Measurements from ENCODE around the gene CD9.
"Not testable (repeated sequence)": the region's sequence is repeated elsewhere in the genome, so short reads cannot be mapped to it uniquely, and the experiment has no call there.

The CD9 gene

DNA sequence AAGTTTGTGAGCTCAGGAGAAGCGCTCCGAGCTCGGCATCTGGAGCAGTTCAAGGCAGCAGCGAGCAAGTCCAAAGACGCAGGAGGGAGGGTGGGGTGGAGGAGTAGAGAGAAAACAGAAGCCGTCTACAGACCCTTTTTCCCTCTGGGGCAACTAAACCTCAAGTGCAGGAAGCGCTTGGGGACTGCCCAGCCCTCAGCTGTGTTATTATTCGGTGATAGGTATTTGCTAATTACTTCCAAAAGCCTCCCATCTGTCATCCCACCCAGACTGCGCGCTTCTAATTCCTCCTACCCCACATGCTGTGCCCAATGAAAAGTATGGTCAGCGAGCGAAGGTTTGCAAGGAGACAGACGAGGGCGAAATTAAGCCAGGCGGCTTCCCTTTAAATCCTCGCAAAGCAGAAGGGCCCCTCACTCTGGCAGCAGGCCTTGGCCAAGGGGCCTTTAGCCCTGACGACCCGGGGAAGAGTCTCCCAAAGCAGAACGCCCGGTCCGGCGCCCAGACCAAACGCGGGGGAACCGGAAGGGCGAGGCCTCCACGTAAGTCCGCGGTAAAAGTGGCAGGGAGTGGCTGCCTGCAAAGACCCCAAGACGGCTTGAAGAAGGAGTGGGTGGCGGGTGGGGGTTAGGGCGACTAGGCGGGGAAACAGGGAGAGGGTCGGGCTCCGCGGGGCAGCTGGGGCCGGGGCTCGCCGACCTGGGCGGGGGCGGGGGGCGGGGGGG is 507 bp upstream of the CD9 start:
- DNase-seq: no peak

DNA sequence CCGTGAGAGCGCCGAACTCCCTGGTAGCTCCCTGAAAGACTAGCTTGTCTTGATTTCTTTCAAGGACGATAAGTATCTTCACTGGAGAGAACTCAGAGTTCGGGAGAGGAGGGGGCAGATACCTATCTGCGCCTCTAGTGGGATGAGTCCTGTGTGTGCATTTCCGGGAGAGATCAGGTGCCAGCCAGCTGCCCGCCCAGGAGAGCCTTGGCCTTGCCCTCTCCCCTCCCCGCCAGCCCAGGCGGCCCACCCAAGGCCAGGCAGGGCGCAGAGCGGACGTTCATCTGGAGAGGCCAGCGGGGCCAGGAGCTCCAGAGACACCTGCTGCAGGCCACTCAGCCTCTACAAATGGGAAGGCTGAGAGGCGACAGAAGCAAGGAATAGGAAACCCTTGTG is 1.0 kb downstream of the CD9 start:
- DNase-seq: peak; percentile 60 to 87 (median 65)

DNA sequence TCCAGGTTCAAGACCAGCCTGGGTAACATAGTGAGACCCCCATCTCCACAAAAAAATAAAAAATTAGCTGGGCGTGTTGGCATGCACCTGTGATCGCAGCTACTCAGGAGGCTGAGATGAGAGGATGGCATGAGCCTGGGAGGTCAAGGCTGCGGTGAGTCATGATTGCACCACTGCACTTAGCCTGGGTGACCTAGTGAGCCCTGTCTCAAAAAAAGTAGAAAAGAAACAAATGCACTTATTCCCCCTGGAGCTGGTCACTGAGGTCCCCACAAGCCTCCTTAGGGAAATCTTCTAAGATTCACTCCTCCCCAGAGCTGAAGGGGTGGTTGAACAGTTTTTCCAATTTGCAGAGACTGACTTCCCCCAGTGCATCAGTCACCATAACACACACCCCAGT is 1.6 kb downstream of the CD9 start:
- no peak for DNase-seq

DNA sequence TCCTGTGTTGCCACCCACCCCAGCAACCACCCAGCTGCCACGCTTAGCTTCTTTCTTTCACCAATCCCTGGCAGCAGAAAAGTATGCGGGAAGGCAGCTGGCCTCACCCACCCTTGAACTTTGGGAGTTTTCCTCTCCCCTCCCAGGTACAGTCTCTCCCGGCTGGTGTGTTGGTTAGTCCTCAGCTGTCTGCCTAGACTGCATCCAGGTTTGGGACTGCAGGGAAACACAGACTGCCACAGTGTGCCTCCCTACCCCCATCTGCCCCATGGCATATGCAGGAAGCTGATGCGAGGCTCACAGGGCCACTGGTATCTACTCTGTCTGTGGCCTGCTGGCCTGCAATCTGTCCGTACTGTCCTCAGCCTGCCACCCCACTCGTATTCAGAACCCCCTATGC is 2.1 kb downstream of the CD9 start:
- DNase-seq: no peak

DNA sequence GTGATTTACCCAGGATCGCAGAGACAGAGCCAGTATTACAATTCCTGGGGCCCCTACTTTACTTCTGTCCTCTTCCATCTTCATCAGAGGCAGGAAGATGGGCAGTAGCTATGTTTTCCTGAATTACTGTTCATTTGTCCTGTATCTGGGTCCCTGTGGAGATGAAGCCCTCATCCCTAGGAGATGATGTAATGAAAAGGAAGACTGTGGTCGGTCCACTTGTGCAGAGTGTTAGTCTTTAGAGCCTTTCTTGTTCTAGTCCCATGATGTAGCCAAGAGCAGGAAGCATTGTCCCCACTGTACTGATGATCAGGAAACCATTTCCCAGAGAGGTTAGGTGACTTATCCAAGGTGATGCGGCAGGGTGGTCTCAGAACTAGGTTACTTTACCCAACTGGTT is 2.6 kb downstream of the CD9 start:
- no peak for DNase-seq

DNA sequence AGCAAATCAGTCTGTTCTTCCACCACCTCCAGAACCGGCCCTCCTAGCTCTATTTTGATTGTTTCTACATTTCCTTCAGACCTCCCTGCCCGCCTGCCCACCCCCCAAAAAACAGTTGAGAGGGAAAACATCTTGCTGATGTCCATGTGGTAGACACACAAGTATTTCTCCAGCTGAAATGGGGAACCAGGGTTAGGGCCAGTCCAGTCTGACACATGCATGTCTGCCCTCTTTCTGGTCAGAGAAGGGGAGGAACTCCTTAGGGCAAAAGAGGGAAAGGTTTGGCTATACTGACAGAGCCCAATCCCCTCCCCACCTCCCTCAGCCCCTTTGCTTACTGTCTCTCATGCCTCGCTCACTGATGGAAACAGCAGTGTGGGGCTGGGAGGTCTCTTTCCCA is 3.4 kb downstream of the CD9 start:
- no peak for DNase-seq

DNA sequence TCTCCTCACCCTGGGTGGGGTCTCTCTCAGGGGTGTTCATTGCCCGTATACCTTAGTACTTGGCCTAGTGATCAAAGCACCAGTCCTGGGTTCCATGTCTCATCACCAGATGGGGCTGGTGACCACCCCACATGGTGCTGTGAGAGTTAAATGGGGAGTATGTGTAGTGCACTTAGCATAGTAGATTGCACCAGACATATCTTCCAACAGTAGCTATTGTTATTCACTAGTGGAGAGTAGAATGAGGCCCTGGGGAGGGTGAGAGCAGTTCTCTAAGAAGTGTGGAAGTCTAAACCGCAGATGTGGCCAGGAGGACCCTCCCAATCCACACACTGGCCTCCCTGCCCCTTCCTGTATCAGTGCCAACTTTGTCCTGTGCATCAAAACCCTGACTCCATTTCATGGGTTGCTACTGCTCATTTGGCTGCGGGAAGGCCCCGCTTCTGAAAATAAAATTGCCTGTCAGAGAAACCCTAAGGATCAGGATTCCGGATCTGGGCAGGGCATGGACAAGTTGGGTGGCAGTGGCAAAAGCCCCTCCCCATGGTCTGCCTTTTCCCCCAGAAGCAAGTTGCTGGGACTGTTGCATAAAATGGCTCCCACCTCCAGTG is 4.4 kb downstream of the CD9 start:
- no peak for DNase-seq

DNA sequence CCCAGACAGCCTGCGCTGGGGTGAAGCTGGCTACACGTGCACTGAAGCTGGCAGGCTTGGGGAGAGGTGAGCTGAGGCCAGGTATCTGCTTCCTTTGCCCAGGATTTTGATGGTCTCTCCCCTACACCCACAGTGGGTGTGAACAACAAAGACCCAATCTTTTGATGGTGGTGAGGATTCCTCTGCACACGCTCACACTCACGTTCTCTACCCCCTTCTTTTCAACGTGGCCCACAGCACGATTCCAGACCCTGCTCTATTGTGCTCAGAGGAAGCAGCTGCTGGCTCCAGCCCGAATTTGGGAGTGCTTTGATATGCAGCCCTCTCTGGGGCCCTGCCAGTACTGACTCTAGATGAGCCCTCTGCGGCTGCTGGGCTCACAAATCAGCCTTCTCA is 4.9 kb downstream of the CD9 start:
- no peak for DNase-seq

DNA sequence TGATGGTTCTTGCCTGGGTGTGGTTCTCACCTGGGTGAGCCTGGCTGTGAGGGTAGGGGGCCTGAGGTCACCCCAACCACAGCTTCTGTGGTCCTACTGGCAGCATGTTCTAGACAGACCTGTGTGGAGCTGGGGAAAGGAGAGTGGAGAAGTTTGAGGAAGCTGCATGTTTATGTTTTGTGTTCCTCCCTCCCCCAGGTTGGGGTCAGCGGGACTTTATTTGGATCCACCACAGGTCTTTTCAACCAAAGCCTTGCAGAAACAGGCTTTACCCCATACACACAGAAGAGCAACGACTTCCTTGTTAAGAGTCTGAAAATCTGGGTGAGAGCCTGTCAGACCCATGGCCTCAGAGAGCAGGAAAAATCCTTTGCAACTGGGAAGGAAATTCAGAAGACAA is 5.6 kb downstream of the CD9 start:
- no peak for DNase-seq

DNA sequence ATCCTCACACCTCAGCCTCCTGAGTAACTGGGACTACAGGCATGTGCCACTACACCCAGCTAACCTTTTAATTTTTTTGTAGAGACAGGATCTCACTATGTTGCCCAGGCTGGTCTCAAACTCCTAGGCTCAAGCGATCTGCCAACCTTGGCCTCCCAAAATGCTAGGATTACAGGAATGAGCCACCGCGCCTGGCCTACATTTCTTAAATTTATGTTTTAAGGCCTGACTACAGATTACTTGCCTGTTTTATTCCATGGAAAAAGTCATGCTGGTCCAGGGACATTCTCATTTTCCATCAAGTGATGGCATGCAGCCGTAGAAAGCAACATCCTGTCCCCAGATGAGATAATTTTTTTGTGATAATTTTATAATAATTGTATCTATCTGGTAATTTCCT is 6.1 kb downstream of the CD9 start:
- DNase-seq: no peak

DNA sequence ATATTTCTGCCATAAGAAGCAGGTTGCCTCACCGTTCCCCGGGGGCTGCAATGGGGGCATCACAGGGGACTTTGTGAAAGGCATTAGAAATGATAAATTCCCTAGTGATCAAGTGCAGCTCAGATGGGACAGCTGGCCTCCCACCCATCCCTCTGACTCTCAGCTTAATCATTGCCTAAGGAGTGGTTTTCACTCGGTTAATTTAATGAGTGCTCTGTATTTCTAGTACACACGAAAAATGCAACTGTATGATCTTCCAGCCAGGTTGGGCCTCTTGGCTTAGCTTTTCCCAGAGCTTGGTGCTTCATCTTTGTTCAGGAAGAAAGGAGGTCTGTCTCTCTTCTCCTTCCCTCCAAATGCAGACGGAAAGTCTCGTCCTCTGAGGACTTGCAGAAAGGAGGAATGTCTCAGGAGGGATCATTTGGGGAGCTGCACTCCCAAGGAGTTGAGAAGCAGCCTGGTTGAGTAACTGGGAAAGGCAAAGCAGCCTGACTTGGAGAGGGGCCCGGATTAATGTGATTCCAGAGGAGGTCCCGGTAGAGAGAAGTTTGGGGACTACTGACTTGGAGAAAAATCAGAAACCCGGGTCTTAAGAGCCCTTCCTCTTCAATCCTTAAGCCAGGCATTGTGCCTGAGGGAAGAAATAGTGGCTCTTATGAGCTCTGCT is 7.2 kb downstream of the CD9 start:
- no peak for DNase-seq

DNA sequence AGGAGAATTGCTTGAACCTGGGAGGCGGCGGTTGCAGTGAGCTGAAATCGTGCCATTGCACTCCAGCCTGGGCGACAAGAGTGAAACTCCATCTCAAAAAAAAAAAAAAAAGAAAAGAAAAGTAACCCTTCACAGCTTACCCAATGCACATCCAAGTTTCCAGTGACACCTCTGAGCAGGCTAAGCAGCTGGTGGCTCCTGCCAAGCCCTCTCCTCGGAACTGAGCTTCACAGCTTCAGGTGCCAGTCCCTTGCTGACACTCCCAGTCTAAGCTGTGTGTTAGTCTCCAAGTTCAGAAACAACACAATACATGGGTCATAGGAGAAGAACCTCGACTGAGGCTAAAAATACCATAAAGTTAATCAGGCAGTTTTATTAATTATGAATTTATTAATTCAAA is 7.9 kb downstream of the CD9 start:
- DNase-seq: no peak

DNA sequence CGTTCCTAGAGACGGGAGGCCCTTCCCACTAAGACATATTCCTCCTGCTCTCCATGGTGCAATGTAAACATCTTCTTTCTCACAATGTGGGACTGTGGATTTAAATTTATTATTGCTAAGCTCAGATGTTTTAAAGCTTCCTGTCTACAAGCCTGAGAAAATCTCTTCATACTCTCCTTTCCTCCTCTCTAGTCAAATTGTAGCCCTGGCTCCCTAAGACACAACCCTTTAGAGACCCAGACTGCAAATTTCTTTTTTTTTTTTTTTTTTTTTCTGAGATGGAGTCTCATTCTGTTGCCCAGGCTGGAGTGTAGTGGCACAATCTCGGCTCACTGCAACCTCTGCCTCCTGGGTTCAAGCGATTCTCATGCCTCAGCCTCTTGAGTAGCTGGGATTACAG is 9.2 kb downstream of the CD9 start:
- not testable (repeated sequence) for DNase-seq

DNA sequence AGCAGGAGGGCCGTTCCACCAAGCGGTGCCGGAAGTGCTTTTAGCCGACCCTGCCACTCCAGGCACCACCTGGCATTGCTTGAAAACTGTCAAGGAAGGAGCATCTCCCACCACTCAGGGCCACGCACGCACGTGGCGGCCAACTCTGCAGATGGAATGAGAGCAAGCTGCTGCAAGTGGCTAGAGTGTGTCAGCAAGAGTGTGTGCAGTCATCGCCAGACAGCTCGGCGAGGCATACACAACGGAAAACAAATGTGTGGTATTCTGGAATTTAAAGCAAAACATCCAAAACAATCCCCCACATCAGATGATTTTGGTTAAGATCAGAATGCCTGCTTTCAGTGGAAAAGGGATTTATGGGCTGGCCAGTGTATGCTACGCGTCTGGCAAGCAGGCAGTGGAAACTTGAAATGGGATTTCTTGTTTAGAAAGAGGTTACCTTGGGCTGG is 11.2 kb downstream of the CD9 start:
- DNase-seq: no peak

DNA sequence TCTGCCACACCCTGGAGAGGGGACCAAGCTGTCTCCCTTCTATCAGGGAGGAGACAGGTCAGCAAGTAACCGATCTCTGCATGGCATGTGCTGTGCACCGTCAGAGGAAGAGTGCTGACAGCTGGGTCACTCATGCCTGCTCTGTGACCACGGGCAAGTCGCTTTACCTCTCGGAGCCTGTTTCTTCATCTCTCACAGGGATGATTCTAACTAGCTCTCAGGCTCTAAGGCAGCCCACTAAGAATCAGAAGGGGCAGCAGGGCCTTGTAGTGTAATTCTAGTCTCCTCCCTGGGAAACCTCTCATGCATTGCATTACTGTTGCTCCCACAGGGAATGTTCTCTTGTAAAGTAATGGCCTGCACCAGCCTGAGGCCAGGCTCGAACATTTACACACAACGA is 11.9 kb downstream of the CD9 start:
- DNase-seq: no peak

DNA sequence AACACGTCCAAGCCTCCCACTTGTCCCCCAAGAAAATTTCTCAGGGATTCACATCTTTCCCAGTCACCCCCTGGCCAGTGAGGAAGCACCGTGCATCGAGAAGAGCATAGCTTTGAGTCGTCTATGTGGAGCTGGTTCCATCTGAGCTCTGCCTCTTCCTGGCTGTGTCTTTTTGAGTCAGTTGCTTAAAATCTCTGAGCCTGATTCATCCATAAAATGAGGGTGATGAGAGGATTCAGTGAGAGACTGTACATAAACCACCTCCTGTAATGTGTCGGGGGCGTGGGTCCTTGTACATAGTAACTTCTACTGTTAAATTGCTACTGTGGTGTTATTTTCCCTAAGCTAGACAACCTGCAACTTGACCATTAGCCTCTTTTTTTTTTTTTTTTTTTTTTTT is 13.8 kb downstream of the CD9 start:
- no peak for DNase-seq

DNA sequence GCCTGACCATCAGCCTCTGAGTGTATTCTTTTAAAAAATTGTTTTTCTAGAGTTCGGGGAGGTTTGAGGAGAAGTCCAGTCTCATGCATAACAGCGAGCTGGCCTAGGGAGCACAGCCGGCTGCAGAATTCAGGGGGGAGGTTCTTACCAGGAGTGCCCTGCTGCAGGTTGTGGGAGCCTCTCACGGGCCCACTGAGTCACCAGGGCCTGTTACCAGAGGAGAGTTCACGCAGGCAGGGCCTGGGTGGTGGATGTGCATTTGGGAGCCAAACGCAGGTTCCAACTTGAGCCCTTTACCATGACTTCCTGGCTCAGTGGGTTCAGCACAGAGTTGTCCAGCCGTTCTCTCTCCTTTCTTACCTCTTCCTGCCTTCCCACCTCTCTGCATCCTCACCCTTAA is 14.4 kb downstream of the CD9 start:
- DNase-seq: no peak

DNA sequence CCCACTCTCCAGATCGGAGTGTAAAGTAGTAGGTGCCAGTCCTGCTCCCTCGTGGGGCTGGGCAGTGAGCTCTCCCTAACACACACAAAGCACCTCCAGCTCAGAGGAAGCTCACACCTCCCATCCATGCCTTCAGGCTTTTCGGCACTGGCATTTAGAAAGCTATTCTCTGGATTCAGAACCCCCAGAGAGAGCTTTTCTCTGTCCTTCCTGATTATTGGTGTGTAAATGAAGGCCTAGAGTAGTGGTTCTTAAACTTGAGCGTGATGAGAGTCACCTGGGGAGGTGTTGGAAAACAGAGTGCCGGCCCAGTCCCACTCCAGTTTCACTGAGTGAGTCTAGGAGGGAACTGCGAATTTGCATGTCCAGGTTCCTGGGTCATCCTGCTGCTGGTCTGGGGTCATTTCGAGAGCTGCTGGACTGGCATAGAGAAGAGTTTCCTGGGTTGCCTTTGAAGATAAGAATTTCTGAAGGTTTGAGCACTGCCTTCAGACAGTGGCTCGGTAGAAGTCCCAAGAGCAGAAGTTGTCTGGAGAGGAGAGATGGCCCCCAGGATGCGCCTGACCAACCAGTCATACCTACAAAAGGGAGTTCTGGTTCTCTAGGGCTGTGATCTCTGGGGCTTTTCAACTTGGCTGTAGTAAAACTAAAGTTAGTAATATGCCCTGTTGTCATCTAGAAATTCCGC is 15.1 kb downstream of the CD9 start:
- DNase-seq: no peak

DNA sequence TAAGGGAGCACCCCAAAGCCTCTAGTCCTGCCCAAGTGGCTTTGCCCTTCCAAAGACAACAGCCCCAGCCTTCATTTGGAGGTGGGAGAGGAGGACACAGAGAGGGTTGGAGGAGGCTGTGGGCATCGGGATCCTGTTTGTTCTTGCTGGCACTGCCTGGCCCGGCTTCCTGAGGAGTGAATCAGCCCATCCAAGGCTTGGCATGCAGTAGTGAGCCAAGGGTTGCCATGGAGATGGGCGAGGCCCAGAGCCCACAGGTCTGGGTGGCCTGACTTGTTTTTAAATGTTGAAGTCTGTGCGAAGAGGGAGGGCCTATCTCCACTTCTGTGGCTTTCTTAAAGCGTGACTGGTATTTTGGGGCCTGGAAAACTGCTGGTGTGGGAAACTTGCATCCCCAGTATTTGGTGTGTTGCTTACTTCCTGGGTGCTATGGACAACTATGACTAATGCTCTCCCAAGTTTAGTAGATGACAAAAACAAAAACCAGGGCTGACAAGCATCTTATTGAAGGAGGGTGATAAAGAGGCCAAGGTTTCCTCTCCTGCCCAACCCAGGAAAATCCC is 15.8 kb downstream of the CD9 start:
- DNase-seq: peak in 1 of 3 experiments; percentile 23

DNA sequence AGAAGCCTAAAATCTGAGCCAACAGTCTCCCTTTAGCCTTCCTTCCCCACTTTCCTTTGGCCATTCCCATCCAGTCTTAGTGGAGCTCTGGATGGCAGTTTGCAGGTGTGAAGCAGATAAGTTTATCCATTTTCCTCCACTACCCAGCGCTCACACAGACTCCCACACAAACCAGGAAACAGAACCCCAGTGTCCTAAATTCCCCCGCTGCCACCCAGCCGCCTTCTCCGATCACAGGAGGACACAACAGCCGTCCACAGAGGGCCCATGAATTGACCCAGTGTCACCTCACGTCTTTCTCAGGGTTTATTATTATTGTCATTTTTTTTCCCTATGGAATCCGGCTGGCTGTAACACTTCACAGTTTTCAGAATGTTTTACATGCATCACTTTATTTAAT is 16.4 kb downstream of the CD9 start:
- DNase-seq: no peak

DNA sequence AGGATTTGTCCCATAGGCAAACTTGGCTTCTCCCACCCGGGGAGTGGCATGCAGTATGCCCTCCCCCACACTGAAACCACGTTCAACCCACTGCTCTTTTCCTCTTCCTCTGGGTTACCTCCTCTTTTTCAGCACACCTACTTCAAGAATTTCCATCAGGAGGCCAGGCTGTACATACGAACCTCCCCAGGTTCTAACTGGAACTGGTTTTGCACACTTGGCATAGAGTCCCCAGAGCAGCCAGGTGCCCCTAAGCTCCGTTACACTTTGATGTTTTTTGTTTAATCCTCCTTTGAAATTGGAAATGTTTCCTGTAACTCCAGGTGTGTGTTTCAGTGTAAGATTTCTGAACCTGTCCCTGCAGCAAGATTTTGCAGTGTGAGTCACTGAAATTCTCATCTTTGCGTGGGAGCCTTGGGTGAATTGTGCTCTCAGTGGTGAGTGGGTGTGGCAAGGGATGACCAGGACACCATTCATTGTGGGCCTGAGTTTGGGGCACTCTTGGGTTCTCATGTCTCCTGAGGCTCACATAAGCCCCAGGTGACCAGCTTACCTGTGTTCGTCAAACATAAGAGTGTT is 18.2 kb downstream of the CD9 start:
- DNase-seq: no peak

DNA sequence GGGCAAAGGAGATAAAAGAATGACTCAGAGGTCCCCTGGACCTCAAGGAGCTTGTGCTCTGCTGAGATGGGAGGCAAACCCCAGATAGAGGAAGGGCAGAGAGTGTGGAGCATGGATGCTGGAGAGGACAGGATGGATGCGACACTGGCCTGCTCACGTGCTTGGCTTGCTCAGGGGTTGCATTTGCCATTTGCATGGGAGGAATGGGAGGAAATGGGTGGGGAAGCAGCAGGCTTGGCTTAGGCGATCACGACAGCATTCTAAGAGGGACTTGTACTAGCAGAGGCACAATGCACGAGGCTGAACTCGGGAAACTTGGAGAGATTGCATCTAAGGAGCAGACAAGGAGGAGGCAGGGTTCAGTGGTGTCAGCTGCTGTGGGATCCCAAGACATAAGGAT is 19.8 kb downstream of the CD9 start:
- no peak for DNase-seq

DNA sequence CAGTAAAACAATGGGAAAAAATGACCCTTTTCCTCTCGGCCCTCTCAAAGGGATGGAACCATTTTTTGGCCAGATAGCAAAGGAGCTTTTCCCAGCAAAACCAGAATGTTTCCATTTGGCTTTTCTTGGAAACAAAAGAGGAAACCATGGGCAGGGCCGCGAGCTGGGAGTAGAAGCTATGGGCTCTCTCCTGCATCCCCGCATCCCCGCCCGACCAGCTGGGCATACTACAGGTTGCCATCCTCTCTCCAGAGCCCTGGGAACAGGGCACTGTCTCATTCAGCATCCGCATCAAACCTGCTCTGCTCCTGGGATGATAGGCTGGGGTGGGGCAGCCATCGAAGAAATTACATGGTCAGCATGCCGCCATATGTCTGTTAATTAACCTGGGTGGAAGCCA is 20.9 kb downstream of the CD9 start:
- no peak for DNase-seq
